Left ventricle myocardium superior (tissue), 1 donor: Measurements from ENCODE around the gene ATF7IP2. TPM values are rescaled to one million over a fixed set of nuclear protein-coding genes. Genes with fewer than 3 reads are reported as not detected.
"Not testable (repeated sequence)": the region's sequence is repeated elsewhere in the genome, so short reads cannot be mapped to it uniquely, and the experiment has no call there.

ENCODE experiments used
- ATAC-seq: fragments of 200-7000 bp; cut with Tn5 transposase; one replicate; pipeline ENCODE4 v1.9.1; 2020; ENCODE audit warnings: mild to moderate bottlenecking, moderate library complexity
- DNase-seq: peaks from one replicate; pipeline ENCODE4 v3.0.0-alpha.2; 2020
- intact Hi-C: fragments of 100-400 bp; cut with micrococcal nuclease; formaldehyde crosslinking; loops from one replicate; pipeline ENCODE4 v1.11.0; 2022
- total RNA-seq: library from RNA; stranded (reverse); fragmentation: NEBNext Ultra II Directional; extraction: Animal tissue kit (Norgen Biotek cat#: 25700); gene quantifications from one replicate; pipeline ENCODE4 v1.2.1, GENCODE V29; 2021
- donor health status: DM: no; HTN: yes; CAD: no; lungs with severe emphysema.

Gene ATF7IP2
- total RNA-seq, 1 donor from 2014 or later: 50.0 TPM

GRCh38 chr16:10370096-10370726, 15.7 kb upstream of the ATF7IP2 start:
- ATAC-seq (no peak), DNase-seq (no peak)
- intact Hi-C loops: no loop called here

GRCh38 chr16:10371592-10371991, 14.3 kb upstream of the ATF7IP2 start:
- DNase-seq: no peak
- ATAC-seq: no peak
- intact Hi-C loops: no loop called here

DNA sequence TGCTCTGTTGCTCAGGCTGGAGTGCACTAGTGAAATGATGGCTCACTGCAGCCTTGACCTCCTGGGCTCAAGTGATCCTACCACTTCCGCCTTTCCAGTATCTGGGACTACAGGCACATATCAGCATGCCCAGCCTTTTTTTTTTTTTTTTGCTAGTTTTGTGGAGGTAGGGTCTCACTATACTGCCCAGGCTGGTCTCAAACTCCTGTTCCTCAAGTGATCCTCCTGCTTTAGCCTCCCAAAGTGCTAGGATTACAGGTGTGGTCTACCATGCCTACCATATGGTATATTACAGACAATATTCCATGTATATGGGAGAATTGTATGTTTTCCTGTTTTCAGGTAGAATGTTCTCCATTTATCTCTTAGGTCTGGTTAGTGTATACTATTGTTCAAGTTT, 12.3 kb upstream of the ATF7IP2 start:
- ATAC-seq: no peak
- no peak for DNase-seq
- intact Hi-C loops: no loop called here

GRCh38 chr16:10376229-10376628, 9.6 kb upstream of the ATF7IP2 start:
- no peak for ATAC-seq
- DNase-seq: no peak
- intact Hi-C loops: no loop called here

- no peak for ATAC-seq
- no peak for DNase-seq
- intact Hi-C loops: loop anchor here (10.0 kb wide), 1 partner anchor 121 kb away; no protein-coding TSS in a partner anchor
Observed at GRCh38 chr16:10383626-10384025, 2.2 kb upstream of the ATF7IP2 start.

GRCh38 chr16:10386517-10387100, 748 bp downstream of the ATF7IP2 start:
- intact Hi-C loops: loop anchor here (10.0 kb wide), 1 partner anchor 118 kb away; no protein-coding TSS in a partner anchor
- ATAC-seq (no peak), DNase-seq (no peak)

DNA sequence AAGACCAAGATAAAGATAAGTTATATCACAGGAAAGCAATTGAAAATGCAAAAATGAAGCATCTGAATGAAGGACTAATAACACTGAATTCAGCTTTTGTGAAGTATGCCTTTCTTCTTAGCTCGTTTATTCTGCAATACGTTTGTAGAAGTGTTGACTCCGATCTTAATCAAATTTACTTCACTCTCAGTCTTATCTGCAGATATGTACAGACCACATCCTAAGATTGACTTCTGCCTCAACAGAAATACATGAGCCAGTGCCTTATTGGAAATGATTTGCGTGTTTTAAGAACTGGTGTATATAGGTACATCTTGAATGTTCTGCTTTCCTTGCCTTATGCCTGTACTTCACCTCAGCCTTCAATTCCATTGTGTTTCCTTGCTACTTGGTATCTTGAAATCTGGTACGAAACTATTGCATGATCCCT, 1.3 kb downstream of the ATF7IP2 start:
- ATAC-seq (no peak), DNase-seq (no peak)
- intact Hi-C loops: loop anchor here (10.0 kb wide), 1 partner anchor 118 kb away; no protein-coding TSS in a partner anchor

GRCh38 chr16:10388988-10389387, 3.1 kb downstream of the ATF7IP2 start:
- DNase-seq (no peak), ATAC-seq (no peak)
- intact Hi-C loops: loop anchor here (10.0 kb wide), 1 partner anchor 116 kb away; no protein-coding TSS in a partner anchor

DNA sequence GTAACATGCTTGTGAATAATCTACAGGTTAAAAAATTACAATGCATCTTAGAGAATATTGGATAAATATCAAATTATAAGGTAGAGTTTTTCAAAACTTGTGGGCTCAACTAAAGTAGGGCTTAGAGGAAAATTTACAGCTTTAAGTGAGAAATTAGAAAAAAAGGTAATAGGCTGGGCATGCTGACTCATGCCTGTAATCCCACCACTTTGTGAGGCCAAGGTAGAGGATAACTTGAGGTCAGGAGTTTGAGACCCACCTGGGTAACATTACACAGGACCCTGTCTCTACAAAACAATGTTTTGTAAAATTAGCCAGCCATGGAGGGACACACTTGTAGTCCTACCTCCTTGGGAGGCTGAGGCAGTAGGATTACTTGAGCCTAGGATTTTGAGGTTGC, 4.5 kb downstream of the ATF7IP2 start:
- DNase-seq (no peak), ATAC-seq (no peak)
- intact Hi-C loops: no loop called here

GRCh38 chr16:10390867-10391266, 5.0 kb downstream of the ATF7IP2 start:
- intact Hi-C loops: no loop called here
- no peak for ATAC-seq
- DNase-seq: no peak

GRCh38 chr16:10391339-10391738, 5.5 kb downstream of the ATF7IP2 start:
- ATAC-seq (no peak), DNase-seq (no peak)
- intact Hi-C loops: no loop called here

DNA sequence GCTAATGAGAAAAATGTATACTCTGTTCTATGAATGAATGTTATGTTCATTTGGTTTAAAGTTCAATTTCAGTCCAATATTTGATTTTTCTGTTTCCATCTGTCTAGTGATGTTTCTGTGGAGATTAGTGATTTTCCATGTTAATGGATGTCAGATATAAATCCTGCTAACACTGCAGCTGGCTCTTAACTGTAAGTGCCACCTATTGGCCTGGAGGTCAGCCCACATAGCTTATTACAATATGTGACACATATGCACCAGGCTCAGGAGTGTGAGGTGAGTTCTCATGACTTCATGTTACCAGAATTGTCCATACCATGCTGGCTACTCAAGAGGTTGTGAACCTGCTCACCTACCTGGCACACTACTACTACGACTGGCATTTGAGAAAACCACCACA, 17.1 kb downstream of the ATF7IP2 start:
- ATAC-seq: no peak
- intact Hi-C loops: no loop called here
- no peak for DNase-seq

- intact Hi-C loops: no loop called here
- ATAC-seq: peak; percentile 82
- DNase-seq: no peak
Observed at GRCh38 chr16:10405386-10405939, 19.6 kb downstream of the ATF7IP2 start.

DNA sequence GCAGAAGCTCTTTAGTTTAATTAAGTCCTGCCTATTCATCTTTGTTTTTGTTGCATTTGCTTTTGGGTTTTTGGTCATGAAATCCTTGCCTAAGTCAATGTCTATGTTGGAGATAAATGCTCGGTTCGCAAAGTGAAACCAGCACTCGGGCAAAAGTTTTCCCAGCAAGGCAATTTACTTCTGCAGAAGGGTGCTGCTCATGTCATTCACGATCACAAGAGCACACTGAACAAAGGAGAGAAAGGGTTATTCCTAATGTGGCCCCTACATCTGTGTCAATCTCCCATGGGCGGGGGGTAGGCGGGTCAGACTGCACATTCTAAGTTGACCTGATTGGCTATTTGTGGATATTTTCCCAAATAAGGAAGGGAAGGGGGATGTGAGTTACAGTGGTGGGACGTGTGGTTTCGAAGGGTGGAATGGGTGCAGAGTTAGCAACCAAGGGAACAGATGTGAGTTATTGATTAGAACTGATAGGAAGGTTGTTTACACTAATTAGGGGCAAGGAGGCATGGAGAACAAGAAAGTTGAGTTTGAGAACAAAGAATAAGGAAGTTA, 23.0 kb downstream of the ATF7IP2 start:
- DNase-seq (no peak), ATAC-seq (no peak)
- intact Hi-C loops: no loop called here

DNA sequence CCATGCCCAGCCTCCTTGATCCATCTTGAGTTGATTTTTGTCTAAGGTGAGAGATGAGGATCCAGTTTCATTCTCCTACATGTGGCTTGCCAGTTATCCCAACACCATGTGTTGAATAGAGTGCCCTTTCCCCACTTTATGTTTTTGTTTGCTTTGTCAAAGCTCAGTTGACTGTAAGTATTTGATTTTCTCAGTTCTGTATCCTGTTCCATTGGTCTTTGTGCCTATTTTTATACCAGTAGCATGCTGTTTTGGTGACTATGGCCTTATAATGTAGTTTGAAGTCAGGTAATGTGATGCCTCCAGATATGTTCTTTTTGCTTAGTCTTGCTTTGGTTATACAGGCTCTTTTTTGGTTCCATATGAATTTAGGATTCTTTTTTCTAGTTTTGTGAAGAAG, 23.9 kb downstream of the ATF7IP2 start:
- intact Hi-C loops, DNase-seq, ATAC-seq: not testable (repeated sequence)

- DNase-seq (no peak), ATAC-seq (no peak)
- intact Hi-C loops: no loop called here
Observed at GRCh38 chr16:10410469-10410868, 24.6 kb downstream of the ATF7IP2 start.

GRCh38 chr16:10412935-10413601, 27.2 kb downstream of the ATF7IP2 start:
- no peak for DNase-seq
- ATAC-seq: no peak
- intact Hi-C loops: no loop called here

DNA sequence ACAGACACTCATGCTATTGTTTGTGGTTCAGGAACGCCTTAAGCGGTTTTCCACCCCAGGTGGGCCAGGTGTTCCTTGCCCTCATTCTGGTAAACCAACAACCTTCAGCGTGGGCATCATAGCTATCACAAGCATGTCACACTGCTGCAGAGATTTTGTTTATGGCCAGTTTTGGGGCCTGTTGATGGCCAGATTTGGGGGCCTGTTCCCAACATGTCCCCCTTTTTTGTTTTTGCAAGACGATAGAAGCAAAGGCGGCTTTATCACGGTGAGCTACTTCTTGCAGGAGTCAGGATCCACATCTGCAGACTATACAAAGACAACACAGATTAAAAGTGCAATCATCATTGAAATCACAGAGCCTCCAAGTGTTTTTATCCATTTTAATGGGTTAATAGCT, 32.3 kb downstream of the ATF7IP2 start:
- intact Hi-C loops, DNase-seq, ATAC-seq: not testable (repeated sequence)

DNA sequence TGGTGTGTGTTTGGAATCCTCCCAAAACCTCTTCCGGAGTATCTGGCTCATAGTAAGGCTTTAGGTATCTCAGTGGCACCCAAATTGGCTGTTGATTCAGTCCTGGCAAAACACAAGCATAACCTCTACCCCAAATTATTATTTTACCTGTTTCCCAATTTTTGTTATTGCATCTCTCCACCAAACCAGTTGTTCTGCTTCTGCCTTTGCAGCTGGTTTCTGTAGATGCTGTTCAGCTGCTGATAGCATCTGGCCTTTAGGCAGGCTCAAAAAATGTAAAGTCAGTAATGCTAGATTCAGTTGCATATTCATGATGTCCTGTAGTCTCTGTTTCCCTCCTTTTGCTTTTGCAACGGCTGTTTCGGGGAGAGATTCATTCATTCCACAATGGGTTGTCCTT, 33.8 kb downstream of the ATF7IP2 start:
- ATAC-seq: no peak
- intact Hi-C loops: no loop called here
- DNase-seq: no peak

- DNase-seq (no peak), ATAC-seq (no peak)
- intact Hi-C loops: no loop called here
Observed at GRCh38 chr16:10421596-10421995, 35.7 kb downstream of the ATF7IP2 start.
